CD8-positive, alpha-beta memory T cell (primary cell): ENCODE results near the gene SPHK1. TPM values are rescaled to one million over a fixed set of nuclear protein-coding genes. Genes with fewer than 3 reads are reported as not detected.

ENCODE experiments used
- CTCF ChIA-PET: fragments of 350-600 bp; sonication (Branson Sonifier 250); formaldehyde crosslinking; loops from one replicate; lab custom pipeline; 2021; ENCODE audit warnings: antibody characterized with exemption; lab: Charles Lee
- POLR2A ChIA-PET: fragments of 350-600 bp; sonication (Branson Sonifier 250); formaldehyde crosslinking; loops from one replicate; lab custom pipeline; 2021; ENCODE audit warnings: antibody characterized with exemption; lab: Charles Lee
- DNase-seq, 5 donors: peaks; one replicate each; pipeline versions ENCODE4 v3.0.0 to v3.0.0-alpha.2; 2020 to 2022; ENCODE audit warnings: mixed read lengths in 1 of 5
- H3K27ac ChIP-seq: one replicate; pipeline ENCODE4 v1.7.0; 2013; ENCODE audit warnings: low read depth, mild to moderate bottlenecking, low read length, moderate library complexity
- H3K27me3 ChIP-seq: 2 replicates; pipeline ENCODE4 v1.7.0; 2013; ENCODE audit warnings: low read length, mild to moderate bottlenecking; ENCODE audit not compliant: insufficient read depth, poor library complexity, severe bottlenecking
- H3K36me3 ChIP-seq: 2 replicates; pipeline ENCODE4 v1.7.0; 2013; ENCODE audit warnings: mild to moderate bottlenecking, low read length, moderate library complexity; ENCODE audit not compliant: insufficient read depth
- H3K4me1 ChIP-seq: 2 replicates; pipeline ENCODE4 v1.7.0; 2013; ENCODE audit warnings: mild to moderate bottlenecking, low read length, moderate library complexity; ENCODE audit not compliant: insufficient read depth
- H3K4me3 ChIP-seq: 2 replicates; pipeline ENCODE4 v1.7.0; 2013; ENCODE audit warnings: mild to moderate bottlenecking, low read length
- H3K9me3 ChIP-seq: 2 replicates; pipeline ENCODE4 v1.7.0; 2013; ENCODE audit warnings: mild to moderate bottlenecking, low read length
- H3K27ac Mint-ChIP-seq, 8 donors: one replicate each; pipeline ENCODE4 v1.8.0; 2020 to 2021; ENCODE audit warnings: mixed read lengths in 8 of 8, mild to moderate bottlenecking in 6 of 8, inconsistent platforms in 3 of 8, moderate library complexity in 3 of 8
- H3K27me3 Mint-ChIP-seq, 2 donors: one replicate each; pipeline ENCODE4 v1.8.0; 2020 to 2021; ENCODE audit warnings: mixed read lengths in 2 of 2, mild to moderate bottlenecking in 1 of 2, moderate library complexity in 1 of 2
- H3K36me3 Mint-ChIP-seq, 3 donors: one replicate each; pipeline ENCODE4 v1.8.0; 2020 to 2021; ENCODE audit warnings: mixed read lengths in 3 of 3, inconsistent platforms in 1 of 3, mild to moderate bottlenecking in 1 of 3
- H3K4me1 Mint-ChIP-seq, 3 donors: one replicate each; pipeline ENCODE4 v1.8.0; 2020 to 2021; ENCODE audit warnings: mixed read lengths in 3 of 3, inconsistent platforms in 1 of 3, mild to moderate bottlenecking in 1 of 3
- H3K4me3 Mint-ChIP-seq, 7 donors: one replicate each; pipeline ENCODE4 v1.8.0; 2020 to 2021; ENCODE audit warnings: mixed read lengths in 7 of 7, mild to moderate bottlenecking in 6 of 7, moderate library complexity in 4 of 7, inconsistent platforms in 2 of 7
- H3K9me3 Mint-ChIP-seq, 5 donors: one replicate each; pipeline ENCODE4 v1.8.0; 2020 to 2022; ENCODE audit warnings: mixed read lengths in 5 of 5, mild to moderate bottlenecking in 3 of 5, moderate library complexity in 2 of 5, inconsistent platforms in 1 of 5
- polyA plus RNA-seq: library from polyadenylated mRNA; unstranded; fragments of 300-500 nt; fragmentation: Illumina TruSeq; gene quantifications from one replicate; pipeline ENCODE4 v1.2.3, GENCODE V29; 2021
- total RNA-seq, 2 experiments: library from RNA; stranded (reverse); gene quantifications; one replicate each; pipeline ENCODE4 v1.2.3, GENCODE V29; 2021

The SPHK1 gene
- 10 to 100 TPM; 17.2 to 18.7 TPM for total RNA-seq
- 0.76 TPM for polyA plus RNA-seq

- H3K27ac ChIP-seq: peak within 1 kb of the TSS; percentile 45
Measured at GRCh38 chr17:76384222-76384986, at the start of gene SPHK1. Gene SPHK1, plus strand, starts transcription at chr17:76384609. Its CDS starts 1,036 bp downstream, at chr17:76385645.

GRCh38 chr17:76335716-76336381 is 48.6 kb upstream of the SPHK1 start:
- H3K36me3 ChIP-seq: no peaks in the 10 kb centered on the region
- no peak overlapping the region for H3K27ac ChIP-seq
- Mint-ChIP-seq H3K27me3 (no peaks in the 10 kb centered on the region), H3K9me3 (no peaks in the 10 kb centered on the region), H3K27ac (no peak overlapping the region), H3K4me1 (peaks cover 6 to 17% (median 11%) of the 10 kb centered on the region in 3 donors), H3K36me3 (peaks cover 0 to 29% (median 8%) of the 10 kb centered on the region in 3 donors), H3K4me3 (no peak overlapping the region)
- POLR2A ChIA-PET: no interaction called here
- H3K27me3 ChIP-seq: no peaks in the 10 kb centered on the region
- CTCF ChIA-PET: interaction anchor here (1.3 kb wide), 1 partner anchor 61 kb away, joined by 4 read pairs; no protein-coding TSS in a partner anchor
- H3K9me3 ChIP-seq: no peaks in the 10 kb centered on the region
- H3K4me3 ChIP-seq: no peak overlapping the region
- no peak for DNase-seq
- H3K4me1 ChIP-seq: no peaks in the 10 kb centered on the region

More at GRCh38 chr17:76384222-76384986, at the start of gene SPHK1:
- Mint-ChIP-seq H3K27me3 (no peaks in the 10 kb centered on the region), H3K4me3 (peak within 1 kb of the TSS; percentile 81 to 96 (median 90)), H3K36me3 (peaks cover 0 to 3% (median 0%) of the 10 kb centered on the region in 3 donors), H3K4me1 (peaks cover 3 to 22% (median 6%) of the 10 kb centered on the region in 3 donors), H3K27ac (peak within 1 kb of the TSS; percentile 44 to 91 (median 70)), H3K9me3 (no peaks in the 10 kb centered on the region)
- peak; percentile 37 to 63 (median 48) for DNase-seq
- ChIA-PET CTCF (interaction anchor here (0.9 to 10.9 kb wide), 24 partner anchors 9 to 264 kb away, joined by 3 to 110 read pairs (median 4); partner anchors contain the start of genes PRPSAP1 and UBE2O), POLR2A (interaction anchor here (0.5 to 3.1 kb wide), 4 partner anchors 31 to 290 kb away, joined by 3 to 27 read pairs (median 4); partner anchors contain the start of gene PRPSAP1)
- Histone ChIP-seq H3K4me3 (peak within 1 kb of the TSS; percentile 59), H3K4me1 (peaks cover 19% of the 10 kb centered on the region), H3K9me3 (no peaks in the 10 kb centered on the region), H3K27me3 (no peaks in the 10 kb centered on the region), H3K36me3 (no peaks in the 10 kb centered on the region)

GRCh38 chr17:76336756-76337412 is 47.5 kb upstream of the SPHK1 start:
- Mint-ChIP-seq H3K27ac (peak overlapping the region in 2 of 8 donors; percentile 11 to 47), H3K4me3 (no peak overlapping the region), H3K36me3 (peaks cover 0 to 27% (median 2%) of the 10 kb centered on the region in 3 donors), H3K27me3 (no peaks in the 10 kb centered on the region), H3K9me3 (no peaks in the 10 kb centered on the region), H3K4me1 (peaks cover 7 to 18% (median 11%) of the 10 kb centered on the region in 3 donors)
- ChIA-PET CTCF (interaction anchor here (1.0 to 1.5 kb wide), 2 partner anchors 37 to 61 kb away, joined by 4 read pairs; no protein-coding TSS in a partner anchor), POLR2A (no interaction called here)
- H3K36me3 ChIP-seq: peaks cover under 1% of the 10 kb centered on the region
- no peaks in the 10 kb centered on the region for H3K9me3 ChIP-seq
- DNase-seq: no peak
- no peaks in the 10 kb centered on the region for H3K4me1 ChIP-seq
- H3K27ac ChIP-seq: no peak overlapping the region
- H3K4me3 ChIP-seq: no peak overlapping the region
- no peaks in the 10 kb centered on the region for H3K27me3 ChIP-seq

- H3K4me1 Mint-ChIP-seq: peaks cover 7 to 21% (median 14%) of the 10 kb centered on the region in 3 donors
- CTCF ChIA-PET: interaction anchor here (1.0 to 1.5 kb wide), 2 partner anchors 38 to 60 kb away, joined by 4 read pairs; no protein-coding TSS in a partner anchor
- POLR2A ChIA-PET: no interaction called here
- DNase-seq: no peak
- H3K27me3 Mint-ChIP-seq: no peaks in the 10 kb centered on the region
- no peaks in the 10 kb centered on the region for H3K9me3 Mint-ChIP-seq
- Histone ChIP-seq H3K4me3 (no peak overlapping the region), H3K4me1 (no peaks in the 10 kb centered on the region), H3K27ac (no peak overlapping the region), H3K36me3 (peaks cover 5% of the 10 kb centered on the region), H3K27me3 (no peaks in the 10 kb centered on the region), H3K9me3 (no peaks in the 10 kb centered on the region)
- H3K36me3 Mint-ChIP-seq: peaks cover 0 to 29% (median 5%) of the 10 kb centered on the region in 3 donors
- H3K4me3 Mint-ChIP-seq: no peak overlapping the region
- H3K27ac Mint-ChIP-seq: peak overlapping the region in 2 of 8 donors; percentile 11 to 47
Measured at GRCh38 chr17:76337413-76337777, 47.0 kb upstream of the SPHK1 start.

- Histone ChIP-seq H3K9me3 (no peaks in the 10 kb centered on the region), H3K4me1 (no peaks in the 10 kb centered on the region), H3K27me3 (no peaks in the 10 kb centered on the region), H3K4me3 (no peak overlapping the region), H3K36me3 (peaks cover 7% of the 10 kb centered on the region), H3K27ac (no peak overlapping the region)
- Mint-ChIP-seq H3K4me1 (peaks cover 7 to 15% (median 14%) of the 10 kb centered on the region in 3 donors), H3K36me3 (peaks cover 0 to 55% (median 6%) of the 10 kb centered on the region in 3 donors), H3K9me3 (no peaks in the 10 kb centered on the region), H3K27ac (no peak overlapping the region), H3K4me3 (no peak overlapping the region), H3K27me3 (no peaks in the 10 kb centered on the region)
- ChIA-PET POLR2A (no interaction called here), CTCF (no interaction called here)
- no peak for DNase-seq
Measured at GRCh38 chr17:76341301-76341700, 43.1 kb upstream of the SPHK1 start.

GRCh38 chr17:76343106-76343505 is 41.3 kb upstream of the SPHK1 start:
- ChIA-PET POLR2A (no interaction called here), CTCF (interaction anchor here (1.2 kb wide), 1 partner anchor 55 kb away, joined by 5 read pairs; no protein-coding TSS in a partner anchor)
- Mint-ChIP-seq H3K36me3 (peaks cover 9 to 65% (median 15%) of the 10 kb centered on the region in 3 donors), H3K27me3 (no peaks in the 10 kb centered on the region), H3K4me3 (no peak overlapping the region), H3K4me1 (peaks cover 4 to 9% (median 9%) of the 10 kb centered on the region in 3 donors), H3K9me3 (no peaks in the 10 kb centered on the region), H3K27ac (no peak overlapping the region)
- Histone ChIP-seq H3K9me3 (no peaks in the 10 kb centered on the region), H3K36me3 (peaks cover 13% of the 10 kb centered on the region), H3K27me3 (no peaks in the 10 kb centered on the region), H3K27ac (no peak overlapping the region), H3K4me3 (no peak overlapping the region), H3K4me1 (no peaks in the 10 kb centered on the region)
- DNase-seq: no peak

GRCh38 chr17:76345377-76345974 is 38.9 kb upstream of the SPHK1 start:
- no peaks in the 10 kb centered on the region for H3K9me3 ChIP-seq
- H3K27me3 ChIP-seq: no peaks in the 10 kb centered on the region
- ChIA-PET POLR2A (no interaction called here), CTCF (interaction anchor here (1.1 kb wide), 1 partner anchor 8 kb away, joined by 5 read pairs; the partner anchor contains the start of gene PRPSAP1)
- Mint-ChIP-seq H3K27ac (no peak overlapping the region), H3K4me3 (no peak overlapping the region), H3K27me3 (no peaks in the 10 kb centered on the region), H3K4me1 (peaks cover 1 to 5% (median 4%) of the 10 kb centered on the region in 3 donors), H3K9me3 (no peaks in the 10 kb centered on the region), H3K36me3 (peaks cover 9 to 61% (median 13%) of the 10 kb centered on the region in 3 donors)
- no peak overlapping the region for H3K4me3 ChIP-seq
- no peak overlapping the region for H3K27ac ChIP-seq
- H3K36me3 ChIP-seq: peaks cover 13% of the 10 kb centered on the region
- no peaks in the 10 kb centered on the region for H3K4me1 ChIP-seq
- no peak for DNase-seq
